ENCODE measurements around the gene PSMD14.

PSMD14 gene

DNA sequence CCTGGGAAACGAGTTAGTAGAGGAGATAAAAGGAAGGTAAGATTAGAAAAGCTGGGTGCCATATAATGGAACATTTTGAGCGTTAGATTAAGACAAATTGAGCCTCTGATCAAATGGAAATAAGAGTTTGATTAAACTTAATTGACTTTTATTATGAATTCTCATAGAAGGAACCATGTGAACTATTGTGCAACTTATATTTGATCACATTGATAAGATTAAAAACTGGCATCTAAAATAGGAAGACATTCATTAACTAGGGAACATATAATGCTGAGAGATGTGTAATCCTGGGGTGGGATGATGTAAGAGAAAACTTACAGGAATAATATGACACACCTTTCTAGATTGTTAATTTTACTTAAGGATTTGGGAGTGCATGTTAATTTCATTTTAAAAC lies 130.4 kb downstream of the PSMD14 start:
- no peak for DNase-seq (ENCODE audit: low read depth in 2 of 3, low spot score in 1 of 3)

DNA sequence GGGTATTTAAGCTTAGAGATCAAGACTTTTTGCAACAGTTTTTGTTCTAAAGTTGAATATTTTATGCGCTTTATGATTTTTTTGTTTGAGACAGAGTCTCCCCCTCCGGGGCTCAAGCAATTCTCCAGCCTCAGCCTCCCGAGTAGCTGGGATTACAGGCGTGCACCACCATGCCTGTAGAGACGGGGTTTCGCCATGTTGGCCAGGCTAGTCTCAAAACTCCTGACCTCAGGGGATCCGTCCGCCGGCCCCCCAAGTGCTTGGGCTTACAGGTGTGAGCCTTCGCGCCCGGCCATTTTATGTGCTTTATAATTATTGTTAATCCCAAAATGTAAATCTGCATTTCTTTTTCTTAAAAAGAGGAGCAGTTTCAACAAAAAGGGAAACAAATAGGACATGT lies 136.9 kb downstream of the PSMD14 start:
- DNase-seq (ENCODE audit: low read depth in 2 of 3, low spot score in 1 of 3) = no peak

DNA sequence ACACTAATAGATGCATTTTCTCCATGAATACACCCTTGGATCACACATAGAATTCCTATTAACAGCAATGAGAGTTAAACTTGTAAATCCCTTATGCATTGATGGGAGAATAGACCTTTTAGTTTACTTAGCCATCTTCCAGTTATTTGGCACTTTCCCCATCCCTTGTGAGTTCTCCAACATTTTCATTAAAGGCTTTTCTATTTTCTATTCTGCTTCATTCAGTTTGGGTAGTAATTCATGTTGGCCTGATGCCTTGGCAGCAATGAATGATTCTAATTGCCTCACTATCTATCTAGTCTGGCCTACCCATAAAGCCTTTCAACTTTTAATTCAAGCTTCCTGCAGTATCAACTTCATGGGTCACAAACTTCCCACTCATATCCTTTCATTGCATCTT lies 140.2 kb downstream of the PSMD14 start:
- DNase-seq (ENCODE audit: low read depth in 2 of 3, low spot score in 1 of 3) = no peak

Data from stimulated activated CD4-positive, alpha-beta T cell treated with anti-CD3 and anti-CD28 coated beads, Interleukin-12 subunit alpha, Interleukin-12 subunit beta, amount 100 ng/mL, for 48 hours (primary cell).